ENCODE measurements around the gene SGTB. TPM values are rescaled to one million over a fixed set of nuclear protein-coding genes. Genes with fewer than 3 reads are reported as not detected.
A peak's percentile ranks its signal among the peaks of the same experiment; 100 is the strongest.

The SGTB gene
- total RNA-seq, 2 donors from 2014 or later, result 4.9 to 6.1 TPM

DNA sequence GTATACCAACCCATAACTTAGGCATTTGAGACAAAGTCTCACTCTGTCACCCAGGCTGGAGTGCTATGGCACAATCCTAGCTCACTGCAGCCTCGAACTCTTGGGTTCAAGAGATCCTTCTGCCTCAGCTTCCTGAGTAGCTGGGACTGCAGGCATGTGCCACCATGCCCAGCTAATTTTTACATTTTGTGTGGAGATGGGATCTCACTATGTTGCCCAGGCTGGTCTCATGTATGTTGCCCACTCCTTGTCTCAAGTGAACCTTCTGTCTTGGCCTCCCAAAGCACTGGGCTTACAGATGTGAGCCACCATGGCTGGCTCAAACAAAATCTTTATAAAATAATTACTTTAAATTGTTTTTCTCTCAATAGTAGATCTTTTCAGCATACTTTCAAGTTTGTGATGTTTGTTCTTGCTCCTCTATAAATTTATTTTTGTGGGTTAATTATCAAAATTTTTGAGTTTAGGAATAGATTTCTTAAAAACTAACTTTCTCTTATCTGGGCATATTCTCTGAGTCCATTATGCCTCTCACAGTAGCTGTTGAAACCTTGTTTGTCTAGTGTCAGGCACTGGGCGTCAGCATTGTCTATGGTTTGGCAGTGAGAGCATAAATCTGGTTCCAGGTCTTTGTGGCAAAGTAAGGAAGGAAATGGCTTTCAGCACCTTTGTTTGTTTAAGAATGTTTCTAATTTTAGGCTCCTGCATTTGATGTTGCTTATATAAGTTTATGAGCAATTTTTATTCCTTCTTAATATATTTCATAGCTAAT, 38.8 kb upstream of the SGTB start:
- H3K27me3 ChIP-seq (replicated peaks; ENCODE audit: insufficient read depth), result no peaks in the 10 kb centered on the region
- peak; percentile 43 for DNase-seq (ENCODE audit: low spot score)
- no peak overlapping the region for H3K4me3 ChIP-seq
- no peaks in the 10 kb centered on the region for H3K9me3 ChIP-seq
- no peaks in the 10 kb centered on the region for H3K4me1 ChIP-seq (replicated peaks)
- H3K36me3 ChIP-seq, result no peaks in the 10 kb centered on the region
- TF ChIP-seq, protein P1, sequence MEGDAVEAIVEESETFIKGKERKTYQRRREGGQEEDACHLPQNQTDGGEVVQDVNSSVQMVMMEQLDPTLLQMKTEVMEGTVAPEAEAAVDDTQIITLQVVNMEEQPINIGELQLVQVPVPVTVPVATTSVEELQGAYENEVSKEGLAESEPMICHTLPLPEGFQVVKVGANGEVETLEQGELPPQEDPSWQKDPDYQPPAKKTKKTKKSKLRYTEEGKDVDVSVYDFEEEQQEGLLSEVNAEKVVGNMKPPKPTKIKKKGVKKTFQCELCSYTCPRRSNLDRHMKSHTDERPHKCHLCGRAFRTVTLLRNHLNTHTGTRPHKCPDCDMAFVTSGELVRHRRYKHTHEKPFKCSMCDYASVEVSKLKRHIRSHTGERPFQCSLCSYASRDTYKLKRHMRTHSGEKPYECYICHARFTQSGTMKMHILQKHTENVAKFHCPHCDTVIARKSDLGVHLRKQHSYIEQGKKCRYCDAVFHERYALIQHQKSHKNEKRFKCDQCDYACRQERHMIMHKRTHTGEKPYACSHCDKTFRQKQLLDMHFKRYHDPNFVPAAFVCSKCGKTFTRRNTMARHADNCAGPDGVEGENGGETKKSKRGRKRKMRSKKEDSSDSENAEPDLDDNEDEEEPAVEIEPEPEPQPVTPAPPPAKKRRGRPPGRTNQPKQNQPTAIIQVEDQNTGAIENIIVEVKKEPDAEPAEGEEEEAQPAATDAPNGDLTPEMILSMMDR (IDR thresholded peaks at IDR 0.05), result peak in 1 of 4 experiments; percentile 32
- peak; percentile 38 for TF ChIP-seq POLR2AphosphoS5 (IDR thresholded peaks at IDR 0.05)
- no peak for TF ChIP-seq POLR2A (IDR thresholded peaks at IDR 0.05)
- no peak overlapping the region for H3K27ac ChIP-seq
- intact Hi-C loops (cut with DNase I), result no loop called here
- WGBS, result 63% methylated on average over 2 of the region's 2 CpGs

DNA sequence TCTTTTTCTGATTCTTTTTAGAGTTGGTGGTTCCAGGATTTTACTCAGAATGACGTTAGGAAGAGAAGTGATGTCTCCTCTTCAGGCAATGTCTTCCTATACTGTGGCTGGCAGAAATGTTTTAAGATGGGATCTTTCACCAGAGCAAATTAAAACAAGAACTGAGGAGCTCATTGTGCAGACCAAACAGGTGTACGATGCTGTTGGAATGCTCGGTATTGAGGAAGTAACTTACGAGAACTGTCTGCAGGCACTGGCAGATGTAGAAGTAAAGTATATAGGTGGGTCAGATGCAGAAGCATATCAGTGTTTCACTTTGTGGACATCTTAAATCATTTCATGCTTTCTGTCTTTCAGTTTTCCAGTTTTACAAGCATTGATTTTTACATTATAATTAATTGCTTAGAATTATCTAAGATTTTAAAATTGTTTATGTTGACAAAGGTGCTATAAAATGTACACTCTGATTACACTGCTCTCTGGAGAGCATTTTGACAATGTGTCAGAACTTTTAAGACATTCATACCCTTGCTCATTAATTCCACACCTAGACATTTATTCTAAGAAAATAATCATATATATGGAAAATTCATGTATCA, 36.7 kb upstream of the SGTB start:
- Histone ChIP-seq H3K4me1 (replicated peaks) (no peaks in the 10 kb centered on the region), H3K27me3 (replicated peaks; ENCODE audit: insufficient read depth) (no peaks in the 10 kb centered on the region), H3K9me3 (no peaks in the 10 kb centered on the region), H3K4me3 (no peak overlapping the region), H3K36me3 (no peaks in the 10 kb centered on the region), H3K27ac (no peak overlapping the region)
- intact Hi-C loops (cut with DNase I), result no loop called here
- DNase-seq (ENCODE audit: low spot score), result no peak
- TF ChIP-seq, protein P1 (IDR thresholded peaks at IDR 0.05), result no peak
- no peak for TF ChIP-seq POLR2A (IDR thresholded peaks at IDR 0.05)
- TF ChIP-seq POLR2AphosphoS5 (IDR thresholded peaks at IDR 0.05), result no peak
- 63% methylated on average over 4 of the region's 4 CpGs for WGBS

DNA sequence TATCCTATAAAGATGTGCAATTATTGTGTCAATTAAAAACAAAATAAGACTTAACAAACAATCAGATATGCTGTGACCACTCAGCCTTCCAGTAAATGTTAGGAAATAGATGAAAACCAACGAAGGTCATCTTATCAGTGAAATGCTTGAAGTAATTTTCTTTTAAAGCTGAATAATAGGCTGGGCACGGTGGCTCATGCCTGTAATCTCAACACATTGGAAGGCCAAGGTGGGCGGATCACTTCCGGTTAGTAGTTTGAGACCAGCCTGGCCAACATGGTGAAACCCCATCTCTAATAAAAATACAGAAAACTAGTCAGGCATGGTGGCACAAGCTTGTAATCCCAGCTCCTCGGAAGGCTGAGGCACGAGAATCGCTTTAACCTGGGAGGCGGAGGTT, 31.3 kb upstream of the SGTB start:
- intact Hi-C loops (cut with DNase I), result no loop called here
- 78% methylated on average over 8 of the region's 8 CpGs for WGBS
- no peak for TF ChIP-seq POLR2AphosphoS5 (IDR thresholded peaks at IDR 0.05)
- no peak for TF ChIP-seq POLR2A (IDR thresholded peaks at IDR 0.05)
- TF ChIP-seq, protein P1 (IDR thresholded peaks at IDR 0.05), result no peak

DNA sequence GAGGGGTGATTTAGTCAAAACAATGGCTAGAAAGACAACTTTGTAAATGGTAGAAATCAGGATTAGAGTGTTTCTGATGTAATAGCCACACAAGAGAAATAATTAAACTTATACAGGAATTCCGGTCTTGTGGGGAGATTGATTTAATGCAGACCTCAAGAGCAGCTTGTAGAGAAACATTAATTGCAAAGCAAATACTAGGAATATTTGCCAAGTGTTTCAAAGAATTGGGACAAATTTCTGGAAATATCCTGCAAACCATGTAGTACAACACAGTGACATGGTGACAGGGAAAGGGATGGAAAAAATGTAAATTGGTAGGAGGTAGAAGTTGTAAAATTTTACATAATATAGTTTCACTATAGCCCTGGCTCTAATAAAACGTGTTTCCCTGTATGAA, 29.0 kb upstream of the SGTB start:
- H3K27ac ChIP-seq, result no peak overlapping the region
- H3K36me3 ChIP-seq, result no peaks in the 10 kb centered on the region
- H3K4me3 ChIP-seq, result no peak overlapping the region
- WGBS, result 48% methylated on average over 2 of the region's 2 CpGs
- no peaks in the 10 kb centered on the region for H3K27me3 ChIP-seq (replicated peaks; ENCODE audit: insufficient read depth)
- intact Hi-C loops (cut with DNase I), result no loop called here
- H3K9me3 ChIP-seq, result no peaks in the 10 kb centered on the region
- no peaks in the 10 kb centered on the region for H3K4me1 ChIP-seq (replicated peaks)
- no peak for DNase-seq (ENCODE audit: low spot score)
- TF ChIP-seq POLR2AphosphoS5 (IDR thresholded peaks at IDR 0.05) (no peak), POLR2A (IDR thresholded peaks at IDR 0.05) (no peak)
- TF ChIP-seq, protein P1 (IDR thresholded peaks at IDR 0.05), result no peak

More for the DNA sequence above, 31.3 kb upstream of the SGTB start:
- no peaks in the 10 kb centered on the region for H3K9me3 ChIP-seq
- no peak overlapping the region for H3K4me3 ChIP-seq
- H3K36me3 ChIP-seq, result no peaks in the 10 kb centered on the region
- no peak for DNase-seq (ENCODE audit: low spot score)
- no peaks in the 10 kb centered on the region for H3K27me3 ChIP-seq (replicated peaks; ENCODE audit: insufficient read depth)
- H3K4me1 ChIP-seq (replicated peaks), result no peaks in the 10 kb centered on the region
- H3K27ac ChIP-seq, result no peak overlapping the region
